Muscle of back (tissue), 13 donors: ENCODE data around the gene ACAP2. TPM values are rescaled to one million over a fixed set of nuclear protein-coding genes. Genes with fewer than 3 reads are reported as not detected.
"Not testable (repeated sequence)": the region's sequence is repeated elsewhere in the genome, so short reads cannot be mapped to it uniquely, and the experiment has no call there.

ENCODE experiments used
- DNase-seq, 3 donors: peaks; one replicate each; pipeline versions ENCODE4 v3.0.0 to v3.0.0-alpha.2; 2013
- long read RNA-seq, 9 donors: transcript quantifications; one replicate each; lab custom pipeline, GENCODE V29; 2026
- polyA plus RNA-seq, 10 donors: library from polyadenylated mRNA; unstranded; fragments of 120-200 nt; gene quantifications; one replicate each; pipeline ENCODE4 v1.2.1, GENCODE V29; 2013; ENCODE audit not compliant: insufficient read length in 10 of 10

The ACAP2 gene, protein sequence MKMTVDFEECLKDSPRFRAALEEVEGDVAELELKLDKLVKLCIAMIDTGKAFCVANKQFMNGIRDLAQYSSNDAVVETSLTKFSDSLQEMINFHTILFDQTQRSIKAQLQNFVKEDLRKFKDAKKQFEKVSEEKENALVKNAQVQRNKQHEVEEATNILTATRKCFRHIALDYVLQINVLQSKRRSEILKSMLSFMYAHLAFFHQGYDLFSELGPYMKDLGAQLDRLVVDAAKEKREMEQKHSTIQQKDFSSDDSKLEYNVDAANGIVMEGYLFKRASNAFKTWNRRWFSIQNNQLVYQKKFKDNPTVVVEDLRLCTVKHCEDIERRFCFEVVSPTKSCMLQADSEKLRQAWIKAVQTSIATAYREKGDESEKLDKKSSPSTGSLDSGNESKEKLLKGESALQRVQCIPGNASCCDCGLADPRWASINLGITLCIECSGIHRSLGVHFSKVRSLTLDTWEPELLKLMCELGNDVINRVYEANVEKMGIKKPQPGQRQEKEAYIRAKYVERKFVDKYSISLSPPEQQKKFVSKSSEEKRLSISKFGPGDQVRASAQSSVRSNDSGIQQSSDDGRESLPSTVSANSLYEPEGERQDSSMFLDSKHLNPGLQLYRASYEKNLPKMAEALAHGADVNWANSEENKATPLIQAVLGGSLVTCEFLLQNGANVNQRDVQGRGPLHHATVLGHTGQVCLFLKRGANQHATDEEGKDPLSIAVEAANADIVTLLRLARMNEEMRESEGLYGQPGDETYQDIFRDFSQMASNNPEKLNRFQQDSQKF
- polyA plus RNA-seq: 10 to 100 TPM; 15.9 to 32.6 (median 22.6) TPM
- long read RNA-seq, donor 1, full-length matches to known transcripts: 1 of 1 reads
- long read RNA-seq, donor 1, partial matches to known transcripts: 0 of 1 reads
- long read RNA-seq, donor 1, other reads (novel, unspliced or antisense): 0 of 1 reads
- long read RNA-seq, donor 2, full-length matches to known transcripts: 3 of 3 reads
- long read RNA-seq, donor 2, partial matches to known transcripts: 0 of 3 reads
- long read RNA-seq, donor 2, other reads (novel, unspliced or antisense): 0 of 3 reads
- long read RNA-seq, donor 3: 0 reads
- long read RNA-seq, donor 4: 0 reads
- long read RNA-seq, donor 5, full-length matches to known transcripts: 1 of 1 reads
- long read RNA-seq, donor 5, partial matches to known transcripts: 0 of 1 reads
- long read RNA-seq, donor 5, other reads (novel, unspliced or antisense): 0 of 1 reads
- long read RNA-seq, donor 6, full-length matches to known transcripts: 1 of 1 reads
- long read RNA-seq, donor 6, partial matches to known transcripts: 0 of 1 reads
- long read RNA-seq, donor 6, other reads (novel, unspliced or antisense): 0 of 1 reads
- long read RNA-seq, donor 7, full-length matches to known transcripts: 1 of 7 reads
- long read RNA-seq, donor 7, partial matches to known transcripts: 6 of 7 reads
- long read RNA-seq, donor 7, other reads (novel, unspliced or antisense): 0 of 7 reads
- long read RNA-seq, donor 8, full-length matches to known transcripts: 1 of 1 reads
- long read RNA-seq, donor 8, partial matches to known transcripts: 0 of 1 reads
- long read RNA-seq, donor 8, other reads (novel, unspliced or antisense): 0 of 1 reads
- long read RNA-seq, donor 9: 0 reads

GRCh38 chr3:195442573-195443390, at the start of gene ACAP2:
ACAP2 (minus strand) TSS chr3:195443020; CDS start chr3:195442847, 173 bp downstream.
- DNase-seq: peak; percentile 99 to 100 (median 100)

DNA sequence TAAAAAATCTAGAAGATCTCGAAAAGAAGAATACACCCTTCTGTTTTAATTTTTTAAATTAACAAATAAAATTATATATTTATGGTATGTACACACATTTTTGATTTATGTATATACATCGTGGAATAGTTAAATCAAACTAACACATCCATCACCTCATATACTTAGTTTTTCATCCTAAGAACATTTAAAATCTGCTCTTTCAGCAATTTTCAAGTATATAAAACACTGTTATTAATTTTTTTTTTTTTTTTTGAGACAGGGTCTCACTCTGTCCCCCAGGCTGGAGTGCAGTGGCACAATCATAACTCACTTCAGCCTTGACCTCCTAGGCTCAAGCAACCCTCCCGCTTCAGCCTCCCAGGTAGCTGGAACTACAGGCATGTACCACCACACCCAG, 32.8 kb upstream of the ACAP2 start:
- DNase-seq: no peak

DNA sequence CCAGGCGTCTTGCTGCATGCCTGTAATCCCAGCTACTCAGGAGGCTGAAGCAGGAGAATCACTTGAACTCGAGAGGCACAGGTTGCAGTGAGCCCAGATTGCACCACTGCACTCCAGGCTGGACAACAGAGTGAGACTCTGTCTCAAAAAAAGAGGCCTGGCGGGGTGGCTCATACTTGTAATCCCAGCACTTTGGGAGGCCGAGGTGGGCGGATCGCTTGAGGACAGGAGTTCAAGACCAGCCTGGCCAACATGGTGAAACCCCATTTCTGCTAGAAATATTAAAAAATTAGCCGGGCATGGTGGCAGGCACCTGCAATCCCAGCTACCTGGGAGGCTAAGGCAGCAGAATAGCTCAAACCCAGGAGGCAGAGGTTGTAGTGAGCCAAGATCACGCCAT, 32.3 kb upstream of the ACAP2 start:
- not testable (repeated sequence) for DNase-seq

DNA sequence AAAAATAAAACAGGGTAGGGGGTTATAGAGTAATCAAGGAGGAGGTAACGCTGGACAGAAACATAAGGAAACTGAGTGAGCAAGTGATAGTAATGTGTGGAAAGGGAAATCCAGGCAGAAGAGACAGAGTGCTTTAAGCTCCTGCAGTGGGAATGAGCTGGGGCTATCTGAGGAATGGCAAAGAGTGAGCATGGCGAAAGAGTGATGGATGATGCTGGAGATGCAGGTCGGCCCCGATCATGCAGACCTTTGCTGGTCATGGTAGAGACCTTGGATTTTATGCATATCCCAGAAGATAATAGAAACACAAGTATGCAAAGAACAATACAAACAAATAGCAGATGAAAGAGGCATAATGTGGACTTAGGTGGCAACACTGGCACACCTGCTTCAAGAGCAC, 26.0 kb upstream of the ACAP2 start:
- no peak for DNase-seq

DNA sequence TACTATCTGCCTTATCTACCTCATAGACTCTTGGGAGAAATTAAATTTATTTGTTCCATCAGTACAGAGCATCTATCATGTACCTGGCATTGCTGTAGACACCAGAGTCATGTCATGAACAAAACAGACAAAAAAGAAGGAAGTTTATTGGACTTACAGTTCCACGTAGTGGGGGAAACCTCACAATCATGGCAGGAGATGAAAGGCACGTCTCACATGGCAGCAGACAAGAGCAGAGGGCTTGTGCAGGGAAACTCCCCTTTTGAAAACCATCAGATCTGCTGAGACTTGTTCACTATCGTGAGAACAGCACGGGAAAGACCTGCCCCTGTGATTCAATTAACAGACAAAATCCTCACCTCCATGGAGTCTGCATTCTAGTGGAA, 25.6 kb upstream of the ACAP2 start:
- DNase-seq: no peak

DNA sequence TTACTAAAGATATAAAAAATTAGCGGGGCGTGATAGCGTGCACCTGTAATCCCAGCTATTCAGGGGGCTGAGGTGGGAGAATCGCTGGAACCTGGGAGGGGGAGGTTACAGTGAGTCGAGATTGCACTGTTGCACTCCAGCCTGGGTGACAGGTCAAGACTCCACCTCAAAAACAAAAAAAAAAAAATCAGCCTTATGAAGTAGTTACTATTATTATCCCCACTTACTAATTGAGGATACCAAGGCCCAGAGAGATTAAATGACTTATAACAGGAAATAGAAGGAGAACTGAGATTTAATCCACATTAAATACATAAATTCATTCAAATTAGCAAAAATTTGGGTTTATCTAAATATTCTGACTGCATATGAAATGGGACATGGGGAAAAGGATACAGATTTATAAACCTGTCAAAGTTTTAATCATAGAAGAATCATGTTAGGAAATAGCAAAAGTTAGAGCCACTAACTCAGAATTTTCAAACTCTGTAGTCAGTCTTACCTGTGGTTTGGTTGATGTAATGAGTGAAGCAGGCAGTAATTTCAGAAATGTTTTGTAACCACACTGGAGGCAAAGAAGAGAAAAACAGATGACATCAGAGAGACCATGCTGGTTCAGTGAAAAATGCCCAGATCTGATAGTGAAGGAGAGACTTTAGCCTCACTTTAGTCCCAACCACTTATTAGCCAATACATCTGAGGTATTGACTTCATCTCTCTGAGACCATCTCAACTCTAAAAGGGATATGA, 25.0 kb upstream of the ACAP2 start:
- DNase-seq: no peak

DNA sequence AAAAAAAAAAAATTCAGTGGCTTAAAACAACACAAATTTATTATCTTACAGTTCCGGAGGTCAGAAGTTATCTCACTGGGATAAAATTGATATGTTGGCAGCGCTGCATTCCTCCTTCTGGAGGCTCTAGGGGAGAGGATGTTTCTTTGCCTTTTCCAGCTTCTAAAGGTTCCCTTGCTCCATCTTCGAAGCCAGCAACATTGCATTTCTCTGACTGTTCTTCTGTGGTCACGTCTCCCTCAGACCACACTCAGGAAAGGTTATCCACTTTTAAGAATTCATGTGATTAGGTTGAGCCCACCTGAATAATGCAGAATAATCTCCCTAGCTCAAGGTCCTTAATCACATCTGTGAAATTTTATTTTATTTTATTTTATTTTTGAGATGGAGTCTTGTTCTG, 23.4 kb upstream of the ACAP2 start:
- DNase-seq: no peak

DNA sequence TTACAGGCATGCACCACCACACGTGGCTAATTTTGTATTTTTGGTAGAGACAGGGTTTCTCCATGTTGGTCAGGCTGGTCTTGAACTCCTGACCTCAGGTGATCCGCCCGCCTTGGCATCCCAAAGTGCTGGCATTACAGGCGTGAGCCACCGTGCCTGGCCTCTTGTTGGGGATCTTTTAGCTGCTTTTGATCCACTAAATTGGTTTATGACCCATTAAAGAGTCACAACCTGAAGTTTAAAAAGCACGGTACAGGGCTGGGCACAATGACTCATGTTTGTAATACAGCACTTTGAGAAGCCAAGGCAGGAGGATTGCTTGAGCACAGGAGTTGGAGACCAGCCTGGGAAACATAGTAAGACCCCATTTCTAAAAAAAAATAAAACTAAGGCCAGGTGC, 20.1 kb upstream of the ACAP2 start:
- not testable (repeated sequence) for DNase-seq

DNA sequence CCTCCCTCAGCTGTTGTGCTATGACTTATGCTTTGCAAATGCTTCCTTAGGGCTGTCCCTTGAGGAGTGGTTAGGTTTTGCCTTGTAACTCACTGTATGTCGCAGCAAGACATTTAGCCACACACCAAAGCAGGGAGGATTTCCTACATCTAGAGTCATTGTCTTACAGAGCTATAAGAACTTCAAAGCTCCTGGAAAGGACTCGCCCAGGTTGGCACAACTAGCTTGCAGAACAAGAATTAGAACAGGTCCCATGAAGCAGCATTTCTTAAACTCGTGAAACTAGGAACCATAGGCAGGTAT, 19.4 kb upstream of the ACAP2 start:
- no peak for DNase-seq

GRCh38 chr3:195461594-195462307, 18.9 kb upstream of the ACAP2 start:
- DNase-seq: no peak

- no peak for DNase-seq
Observed at GRCh38 chr3:195460091-195460713, 17.4 kb upstream of the ACAP2 start.

GRCh38 chr3:195458316-195458717, 15.5 kb upstream of the ACAP2 start:
- peak in 1 of 3 donors; percentile 27 for DNase-seq

- no peak for DNase-seq
Observed at GRCh38 chr3:195455789-195456188, 13.0 kb upstream of the ACAP2 start.

- no peak for DNase-seq
Observed at GRCh38 chr3:195453236-195453635, 10.4 kb upstream of the ACAP2 start.

DNA sequence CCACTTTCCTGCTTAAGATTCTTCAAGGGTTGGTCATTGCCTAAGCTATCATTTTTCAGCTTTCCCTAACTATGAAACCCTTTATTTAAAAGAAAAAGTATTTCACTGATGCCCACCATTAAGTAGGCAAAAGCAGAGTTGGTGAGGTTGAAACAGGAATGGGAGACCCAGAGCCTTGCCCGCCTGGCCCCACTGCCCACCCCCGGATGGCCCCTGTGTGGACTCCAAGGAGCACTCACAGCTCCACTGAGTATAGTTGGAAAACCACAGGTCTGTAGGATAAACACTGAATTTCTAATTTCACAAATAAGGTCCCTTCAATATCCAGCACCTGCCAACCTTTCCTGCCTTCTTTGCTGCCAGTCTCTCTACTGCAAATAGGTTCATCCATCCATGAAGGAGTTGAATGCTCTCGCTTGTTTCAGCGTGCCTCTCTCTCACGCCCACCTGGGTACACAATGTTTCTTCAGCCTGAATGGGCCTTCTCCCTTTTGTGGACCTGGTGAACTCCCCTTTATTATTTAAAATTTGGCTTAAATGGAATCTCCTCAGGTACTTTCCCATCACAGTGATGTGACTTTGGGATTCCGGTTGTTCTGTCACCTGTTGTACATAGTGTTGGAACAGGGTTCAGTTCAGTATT, 8.7 kb upstream of the ACAP2 start:
- DNase-seq: no peak

- peak in 2 of 3 donors; percentile 21 to 55 for DNase-seq
Observed at GRCh38 chr3:195450731-195451229, 8.0 kb upstream of the ACAP2 start.

GRCh38 chr3:195448205-195448875, 5.5 kb upstream of the ACAP2 start:
- DNase-seq: no peak
